Measurements from ENCODE around the gene VASN.

- TF ChIP-seq CTCF (IDR thresholded peaks at IDR 0.05) (no peak), EP300 (IDR thresholded peaks at IDR 0.05) (no peak), POLR2AphosphoS5 (IDR thresholded peaks at IDR 0.05) (no peak), POLR2A (IDR thresholded peaks at IDR 0.05) (no peak)
These were observed 9.0 kb upstream of the VASN start for GRCh38 chr16:4362476-4363135.
